Iris pigment epithelial cell (primary cell): ENCODE measurements around the gene GCSAM.
"Not testable (repeated sequence)": the region's sequence is repeated elsewhere in the genome, so short reads cannot be mapped to it uniquely, and the experiment has no call there.

Experiments used
- DNase-seq: peaks from one replicate; pipeline ENCODE4 v3.0.0-alpha.2; 2011; ENCODE audit warnings: low read depth

Gene GCSAM

DNA sequence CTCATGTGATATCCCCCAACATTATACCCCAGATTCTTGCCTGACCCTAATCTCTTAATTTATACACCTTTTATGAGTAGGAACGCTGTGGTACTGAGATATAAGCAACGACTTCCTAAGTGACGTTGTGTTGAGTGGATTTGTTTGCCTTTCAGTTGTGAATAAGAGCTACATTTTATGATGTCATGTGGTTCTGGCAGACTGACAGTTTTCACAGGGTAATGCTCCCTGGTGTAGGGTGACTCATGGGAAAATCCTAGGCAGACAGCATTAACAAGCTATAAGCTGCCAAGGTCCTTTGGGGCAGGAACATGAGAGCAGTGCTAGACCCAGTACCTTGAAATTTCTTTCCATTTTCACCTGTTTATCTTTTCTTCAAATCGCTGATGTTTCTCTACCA lies 35.7 kb downstream of the GCSAM start:
- peak; percentile 100 for DNase-seq

DNA sequence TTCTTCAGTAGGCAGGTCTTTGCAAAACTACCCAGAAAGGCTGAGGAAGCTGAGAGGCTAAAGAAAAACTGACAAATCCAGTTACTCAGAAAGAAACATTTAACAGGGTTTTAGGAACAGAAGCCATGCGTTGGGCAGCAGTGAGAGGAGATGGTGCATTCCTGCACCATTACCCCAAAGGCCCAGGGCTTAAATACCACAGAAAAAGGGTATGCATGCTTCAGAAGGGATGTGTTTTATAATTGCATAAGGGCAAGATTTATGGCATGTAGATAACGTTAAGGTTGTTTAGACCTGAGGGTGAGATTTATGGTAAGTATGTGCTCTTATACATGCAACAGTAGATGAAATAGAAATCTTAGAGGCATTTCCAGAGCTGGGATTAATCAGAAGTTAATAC lies 36.9 kb downstream of the GCSAM start:
- peak; percentile 34 for DNase-seq

DNA sequence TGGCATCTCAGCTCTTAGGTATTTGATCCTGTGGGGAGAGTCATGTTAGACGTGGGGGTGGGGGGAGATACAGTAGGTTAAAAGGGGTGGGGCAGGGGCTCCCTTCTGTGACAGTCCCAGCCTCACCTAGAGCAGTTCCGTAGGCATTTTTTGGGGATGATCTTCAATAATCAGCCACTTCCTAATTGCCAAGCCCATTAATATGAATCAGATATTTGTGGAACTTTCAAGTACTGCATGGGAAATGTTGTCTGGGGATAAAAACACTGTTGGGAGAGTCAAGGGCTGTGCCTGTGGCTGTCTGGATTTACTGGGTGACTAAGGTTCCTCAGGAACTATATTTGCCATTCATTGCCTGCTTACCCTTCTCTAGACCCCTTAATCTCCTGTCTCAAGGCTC lies 37.3 kb downstream of the GCSAM start:
- no peak for DNase-seq

DNA sequence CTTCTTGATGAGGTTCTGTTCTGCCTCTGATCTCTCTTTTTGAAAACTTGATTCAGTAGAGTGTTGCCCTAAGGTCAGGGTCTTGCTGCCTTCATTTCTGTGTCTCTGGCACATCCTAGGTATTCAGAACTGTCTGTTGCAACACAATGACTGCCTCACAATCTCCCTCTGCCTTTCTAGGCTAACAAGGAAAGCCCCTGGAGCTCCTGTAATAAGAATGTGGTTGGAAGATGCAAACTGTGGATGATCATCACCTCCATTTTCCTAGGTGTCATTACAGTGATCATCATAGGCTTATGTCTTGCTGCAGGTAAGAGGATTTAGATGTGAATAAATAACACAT lies 39.9 kb downstream of the GCSAM start:
- peak; percentile 53 for DNase-seq

DNA sequence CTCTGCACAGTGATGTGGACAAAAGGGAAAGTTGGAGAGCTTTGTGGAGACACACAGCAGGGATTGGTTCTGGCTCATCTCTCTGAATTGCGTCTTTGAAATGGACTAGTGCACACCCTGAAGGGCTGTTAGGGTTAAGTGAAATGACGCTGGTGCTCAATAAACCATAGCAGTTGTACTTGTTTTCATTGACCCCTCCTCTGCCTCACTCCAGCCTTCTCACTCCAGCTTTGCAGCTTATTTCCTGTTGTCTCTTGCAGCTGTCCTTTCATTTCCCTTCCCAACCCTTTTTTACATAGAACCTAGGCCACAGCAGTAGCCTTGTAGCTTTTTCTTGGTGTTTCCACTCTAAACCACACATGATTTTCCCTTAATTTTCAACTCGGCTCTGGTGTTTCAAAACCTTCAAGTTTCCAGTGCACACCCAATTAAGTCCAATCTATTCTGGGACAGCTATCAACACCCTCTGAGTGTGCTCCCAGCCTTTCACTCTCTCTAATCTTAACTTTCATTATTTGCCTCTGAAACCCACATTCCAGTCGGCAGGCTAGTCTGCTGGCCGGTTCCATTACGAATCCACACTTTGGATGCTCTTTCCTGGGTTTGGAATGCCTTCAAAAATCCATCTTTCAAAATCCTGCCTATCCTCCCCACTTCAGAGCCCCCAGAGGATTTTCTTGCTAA lies 40.4 kb downstream of the GCSAM start:
- DNase-seq: no peak

DNA sequence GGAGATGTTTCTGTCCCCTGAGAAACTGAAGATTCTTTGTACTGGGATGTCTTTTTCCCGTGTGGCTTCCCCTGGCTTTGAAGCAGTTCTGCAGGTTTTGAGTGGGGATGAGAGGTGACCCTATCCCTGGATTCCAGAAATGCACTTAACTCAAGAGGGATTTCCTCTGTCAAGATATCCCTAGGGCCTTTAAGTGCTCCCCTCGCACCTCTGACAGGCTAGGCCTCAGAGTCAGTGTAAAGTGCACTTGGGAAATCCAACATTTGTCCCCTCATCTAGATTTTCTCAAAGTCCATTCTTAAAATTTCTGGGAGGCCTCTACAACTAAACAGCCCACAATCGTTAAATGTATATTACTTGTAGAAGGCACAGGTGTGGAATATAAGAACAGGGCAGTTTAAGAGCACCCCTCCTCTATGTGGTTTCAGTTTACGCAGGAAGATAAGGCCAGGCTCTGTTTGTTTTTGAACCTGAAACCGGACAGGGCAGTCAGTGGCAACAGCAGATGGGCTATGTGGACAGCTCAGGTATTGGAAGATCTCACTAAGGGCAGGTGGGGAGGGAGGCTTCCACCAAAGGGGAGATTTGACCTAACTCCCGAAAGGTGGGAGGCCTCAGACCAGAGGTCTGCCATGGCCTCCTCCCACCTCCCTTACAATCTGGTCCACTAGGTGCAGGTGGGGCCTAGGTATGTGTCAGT lies 42.0 kb downstream of the GCSAM start:
- no peak for DNase-seq

DNA sequence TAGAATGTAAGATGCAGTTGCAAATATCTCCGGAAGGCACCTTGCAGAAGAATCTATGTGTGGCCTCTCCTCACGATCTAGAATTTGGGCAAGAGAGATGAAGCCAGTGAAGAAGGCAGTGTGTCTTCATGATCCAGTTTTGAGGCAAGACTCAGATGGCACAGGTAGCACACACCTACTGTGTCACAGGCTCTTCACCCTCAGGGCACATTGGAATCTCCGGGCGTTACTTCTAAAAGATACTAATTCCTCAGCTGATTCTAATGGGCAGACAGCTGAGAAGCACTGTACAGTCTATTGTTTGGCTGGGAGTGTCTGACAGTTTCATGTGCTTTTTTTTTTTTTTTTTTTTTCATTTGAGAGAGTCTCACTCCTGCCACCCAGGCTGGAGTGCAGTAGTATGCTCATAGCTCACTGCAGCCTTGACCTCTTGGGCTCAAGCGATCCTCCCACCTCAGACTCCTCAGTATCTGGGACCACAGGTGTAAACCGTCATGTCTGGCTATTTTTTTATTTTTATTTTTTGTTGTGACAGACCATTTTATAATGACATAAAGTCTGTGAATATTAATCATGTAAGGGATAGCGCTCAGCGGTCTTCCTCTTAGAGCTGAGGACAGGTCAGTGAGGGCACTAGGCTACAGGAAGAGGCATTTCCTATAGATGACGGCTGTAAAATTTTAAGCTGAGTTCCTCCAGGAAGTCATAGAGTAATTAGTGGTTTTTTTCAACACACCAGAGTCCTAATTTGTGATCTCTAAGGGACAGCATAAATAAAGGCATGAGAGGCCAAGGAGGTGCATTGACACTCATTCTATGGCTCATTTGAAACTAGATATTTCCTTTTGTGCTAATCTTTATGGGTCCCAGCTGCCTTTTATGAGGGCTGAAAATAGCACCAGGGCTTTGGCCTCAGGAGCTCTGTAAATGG lies 42.8 kb downstream of the GCSAM start:
- no peak for DNase-seq

DNA sequence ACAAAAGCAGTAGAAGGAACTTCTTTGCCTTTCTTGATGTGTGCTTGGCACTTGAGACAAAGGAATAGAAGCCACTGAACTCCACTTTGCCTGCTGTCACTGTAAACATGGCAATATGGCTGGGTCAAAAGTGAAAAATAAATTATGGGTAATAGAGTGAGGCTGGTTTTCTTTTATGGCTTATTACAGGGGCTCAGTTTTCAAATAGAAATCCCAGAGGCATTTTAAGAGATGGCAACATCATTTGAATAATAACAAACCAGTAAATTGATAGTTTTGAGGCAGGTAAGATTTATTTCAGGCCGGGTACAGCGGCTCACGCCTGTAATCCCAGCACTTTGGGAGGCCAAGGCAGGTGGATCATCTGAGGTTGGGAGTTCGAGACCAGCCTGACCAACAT lies 44.1 kb downstream of the GCSAM start:
- no peak for DNase-seq

DNA sequence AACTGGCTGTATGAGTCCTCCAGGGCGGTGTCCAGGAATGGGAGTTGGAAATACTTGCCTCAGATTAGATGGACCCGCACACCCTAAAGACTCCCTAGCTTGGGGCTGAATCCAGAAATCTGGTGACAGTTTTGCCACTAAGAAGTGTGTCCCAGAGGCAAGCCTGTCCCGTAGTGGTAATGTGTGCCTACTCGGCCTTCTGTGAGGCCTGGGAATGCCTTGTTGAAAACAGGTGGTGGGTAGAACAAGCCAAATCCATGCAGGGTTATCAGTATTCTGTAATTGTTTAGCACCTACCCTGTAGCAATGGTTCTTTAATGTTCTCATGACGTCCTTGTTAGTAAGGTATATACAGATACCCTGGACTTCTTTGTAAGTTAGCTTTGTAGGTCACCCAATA lies 45.3 kb downstream of the GCSAM start:
- no peak for DNase-seq

DNA sequence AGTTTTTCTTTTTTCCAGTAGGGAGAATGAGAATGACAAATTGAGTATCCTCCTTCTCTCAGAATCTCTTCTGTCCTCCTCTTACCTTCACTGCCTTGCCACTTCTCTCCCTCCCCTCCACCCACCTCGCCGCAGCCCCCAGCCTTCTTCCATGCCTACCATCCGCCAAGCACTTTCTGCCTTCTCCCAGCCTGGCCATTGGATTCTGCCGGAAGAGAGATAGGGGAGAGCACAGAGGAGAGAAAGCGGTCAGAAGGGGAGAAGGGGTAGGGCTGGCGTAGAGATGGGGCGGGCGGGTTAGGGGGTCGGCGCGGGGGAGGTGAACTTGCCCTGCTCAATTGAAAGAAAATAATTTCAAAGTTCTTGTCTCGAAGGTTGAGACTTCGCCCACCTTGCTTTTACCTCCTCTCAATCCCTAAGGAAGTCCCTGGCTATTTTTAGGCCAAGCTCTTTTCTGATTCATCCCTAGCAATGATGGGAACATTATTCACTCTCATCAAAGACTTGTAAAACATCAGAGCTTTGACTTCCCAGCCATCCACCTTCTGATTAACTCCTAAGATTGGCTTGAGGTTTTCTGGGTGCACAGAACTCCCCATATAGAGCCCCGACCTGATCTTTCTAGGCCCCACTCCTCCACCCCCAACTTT lies 46.0 kb downstream of the GCSAM start:
- peak; percentile 44 for DNase-seq

DNA sequence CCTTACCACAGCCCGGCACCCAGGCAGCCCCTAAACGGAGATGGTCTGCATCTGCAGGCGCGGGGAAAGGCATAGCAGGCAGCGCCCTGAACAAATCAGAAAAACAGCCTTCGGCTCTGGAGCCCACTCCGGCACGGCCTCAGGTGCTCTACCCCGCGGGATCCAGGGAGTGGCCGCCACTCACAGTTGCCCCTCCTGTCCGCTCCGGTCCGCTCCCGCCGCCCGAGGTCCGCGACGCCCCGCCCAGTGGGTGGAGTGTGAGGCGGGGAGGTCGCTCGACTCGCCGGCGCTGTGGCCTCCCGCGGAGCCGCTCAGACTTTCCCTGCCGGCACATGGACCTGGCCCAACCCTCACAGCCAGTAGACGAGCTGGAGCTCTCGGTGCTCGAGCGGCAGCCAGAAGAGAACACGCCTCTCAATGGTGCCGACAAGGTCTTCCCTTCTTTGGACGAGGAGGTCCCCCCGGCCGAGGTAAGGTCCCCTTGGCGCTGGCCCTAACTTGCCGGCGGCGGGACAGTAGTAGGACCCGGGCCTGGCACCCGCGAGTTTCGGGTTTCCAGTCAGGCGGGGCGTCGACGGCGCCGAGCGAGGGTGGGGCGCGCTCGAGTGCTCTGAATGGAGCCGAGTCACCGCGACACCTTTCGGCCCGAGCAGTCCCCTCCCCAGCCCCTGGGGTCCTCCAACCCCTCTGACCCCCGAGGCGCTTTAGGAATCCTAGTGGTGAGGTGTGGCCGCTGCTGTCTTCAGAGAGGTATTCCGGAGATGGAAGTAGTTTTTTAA lies 46.8 kb downstream of the GCSAM start, which contains the start of gene C3orf52:
C3orf52 (plus strand) TSS at position 314 of the 779 bp plus-strand sequence; CDS start at position 333, 19 bp downstream.
- peak; percentile 86 for DNase-seq

DNA sequence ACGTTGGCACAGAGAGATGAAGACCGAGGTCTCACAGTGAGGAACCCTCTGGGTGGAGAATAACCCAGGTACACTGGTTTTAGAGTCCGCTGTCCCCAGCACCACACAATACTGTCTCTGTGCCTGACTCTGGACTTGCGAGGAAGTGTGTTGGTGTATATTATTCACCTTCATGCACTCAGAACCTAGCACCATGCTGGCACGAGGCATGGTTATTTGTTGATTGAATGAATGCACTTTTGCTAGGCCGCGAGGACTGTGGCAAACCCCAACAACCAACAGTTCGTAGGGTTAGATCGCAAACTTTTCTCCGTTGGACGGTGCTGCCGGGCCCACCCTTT lies 47.3 kb downstream of the GCSAM start:
- DNase-seq: no peak

DNA sequence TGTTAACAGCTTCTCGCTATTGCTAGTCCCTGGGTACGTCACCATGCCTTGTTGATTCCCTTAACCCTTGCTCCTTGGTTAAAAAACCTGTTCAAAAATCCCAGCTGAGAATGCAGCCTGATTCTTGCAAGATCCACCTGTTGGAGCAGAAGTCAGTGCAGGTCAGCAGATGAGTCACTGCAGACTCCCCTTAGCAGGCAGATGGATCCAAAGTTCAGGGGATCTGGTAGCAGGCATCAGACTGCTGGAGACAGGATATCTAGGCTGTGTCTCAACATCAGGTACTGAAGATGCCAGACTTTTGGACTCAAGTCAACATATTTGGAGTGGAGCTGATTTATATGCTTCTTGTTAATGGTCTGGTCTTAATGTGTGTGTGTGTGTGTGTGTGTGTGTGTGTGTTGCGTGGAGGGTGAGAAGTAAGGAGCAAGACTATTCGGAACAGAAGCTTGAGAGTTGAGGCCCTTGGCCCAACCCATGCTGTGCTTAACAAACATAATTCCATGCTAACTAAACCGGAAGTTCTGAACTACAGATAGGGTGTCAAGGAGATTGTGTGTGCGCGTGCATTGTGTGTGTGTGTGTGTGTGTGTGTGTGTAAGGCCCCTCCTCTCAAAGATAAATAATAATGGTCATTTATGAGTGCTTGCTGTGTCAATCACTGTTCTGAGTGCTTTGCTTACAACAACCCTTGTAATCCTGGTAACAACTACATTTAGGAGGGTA lies 47.9 kb downstream of the GCSAM start:
- no peak for DNase-seq

DNA sequence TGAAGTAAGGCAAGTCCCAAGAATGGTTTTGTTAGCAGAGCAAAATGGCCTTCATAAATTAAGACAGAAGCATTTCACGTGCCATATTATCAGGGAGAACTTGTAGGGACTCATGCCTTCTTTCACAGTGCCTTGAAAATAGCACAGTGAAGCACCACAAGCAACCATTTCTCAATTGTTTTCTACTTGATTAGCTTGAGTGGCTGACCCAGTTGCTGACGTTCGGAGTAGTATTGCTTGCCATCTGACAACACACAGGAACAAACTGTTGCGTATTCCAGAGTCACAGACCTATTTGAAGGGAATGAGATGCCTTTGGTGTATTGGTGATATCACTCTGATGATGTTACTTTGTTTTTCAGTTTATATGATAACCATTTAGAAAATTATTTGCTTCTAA lies 49.8 kb downstream of the GCSAM start:
- no peak for DNase-seq

DNA sequence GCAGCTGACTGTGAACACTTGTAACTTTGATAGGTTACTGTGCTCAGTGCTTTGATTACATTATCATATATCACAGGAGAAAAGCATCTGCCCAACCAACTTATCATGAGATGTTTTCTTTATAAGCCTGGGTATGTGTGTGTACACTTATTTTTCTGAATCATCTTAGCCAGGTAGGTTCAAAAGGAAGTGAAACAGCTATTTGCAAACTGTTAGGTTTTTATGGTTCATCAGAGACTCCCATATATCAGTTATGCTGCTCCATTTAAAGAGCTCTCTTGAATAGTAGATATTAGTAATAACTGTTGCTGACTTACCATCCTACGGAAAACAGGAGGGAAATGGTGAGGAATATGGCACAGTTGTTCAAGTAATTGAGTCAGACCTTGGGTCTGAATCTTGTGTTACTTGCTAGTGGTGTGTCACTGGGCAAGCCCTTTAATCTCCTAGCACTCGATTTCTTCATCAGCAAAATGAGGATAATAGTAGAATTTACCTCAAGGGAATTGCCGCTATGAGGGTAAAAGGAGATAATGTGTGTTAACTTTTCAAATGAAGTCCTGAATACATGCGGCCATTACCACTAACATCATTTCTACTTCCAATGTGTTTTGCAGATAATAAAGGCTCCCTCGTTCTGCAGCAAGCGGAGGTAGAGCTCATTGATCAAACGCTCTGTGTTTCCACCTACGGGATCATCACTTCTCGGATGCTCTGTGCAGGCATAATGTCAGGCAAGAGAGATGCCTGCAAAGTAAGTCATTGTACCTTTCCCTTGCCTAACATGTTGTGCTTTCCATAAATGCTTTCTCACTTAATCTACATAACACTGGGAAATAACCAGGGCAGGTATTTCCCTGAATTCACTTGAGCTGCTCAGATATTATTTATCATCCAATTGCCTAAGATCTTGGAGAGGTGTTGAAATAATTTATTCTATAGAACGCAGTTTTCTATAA lies 54.6 kb downstream of the GCSAM start:
- DNase-seq: no peak

DNA sequence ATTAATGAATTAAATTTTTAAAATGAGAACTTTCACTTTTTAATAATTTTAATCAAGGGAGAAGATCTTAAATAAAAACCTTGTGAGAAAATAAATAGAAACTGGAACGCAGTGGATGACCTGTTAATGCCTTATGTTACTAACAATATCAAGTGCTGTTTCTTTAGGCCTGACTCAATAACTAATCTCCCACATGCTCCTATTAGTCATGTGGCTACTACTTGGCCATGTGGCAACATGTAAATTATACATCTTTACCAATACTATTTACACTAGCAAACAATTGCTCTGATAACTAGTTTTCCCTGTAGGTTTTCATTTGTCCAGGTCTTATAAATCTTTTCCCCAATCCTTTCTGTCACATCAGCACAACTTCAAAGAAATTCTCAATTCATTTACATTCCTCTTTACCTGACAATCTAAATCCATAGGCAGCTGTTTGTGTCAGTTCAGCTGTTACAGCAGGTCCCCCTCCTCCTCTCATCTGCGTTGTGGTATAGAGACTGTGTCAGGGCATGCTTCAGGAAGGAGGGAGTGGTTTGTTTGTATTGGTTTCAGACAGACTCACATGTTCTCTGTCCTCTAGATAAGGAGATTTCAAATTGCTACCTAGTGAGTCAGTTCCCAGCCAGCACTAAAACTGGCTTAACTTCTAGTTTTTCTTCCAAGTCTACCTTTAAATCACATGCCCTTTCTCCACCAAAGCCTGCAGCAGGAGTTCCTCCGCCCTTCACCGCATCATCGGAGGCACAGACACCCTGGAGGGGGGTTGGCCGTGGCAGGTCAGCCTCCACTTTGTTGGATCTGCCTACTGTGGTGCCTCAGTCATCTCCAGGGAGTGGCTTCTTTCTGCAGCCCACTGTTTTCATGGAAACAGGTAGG lies 58.2 kb downstream of the GCSAM start:
- peak; percentile 98 for DNase-seq

DNA sequence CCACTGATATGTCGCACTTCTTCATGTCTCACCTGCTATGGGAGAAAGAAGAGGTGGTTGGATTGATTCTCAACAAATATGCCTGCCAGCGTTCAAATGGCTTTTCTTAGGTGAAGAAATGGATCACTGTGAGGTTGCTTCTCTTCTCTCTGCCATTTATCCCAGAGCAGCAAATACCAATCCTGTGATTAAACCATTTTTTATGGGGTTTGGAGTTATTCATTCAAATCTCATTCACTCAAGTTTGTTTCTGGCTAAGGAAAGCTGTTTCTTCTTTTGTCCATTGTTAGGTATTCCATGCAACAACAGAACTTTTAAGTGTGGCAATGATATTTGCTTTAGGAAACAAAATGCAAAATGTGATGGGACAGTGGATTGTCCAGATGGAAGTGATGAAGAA lies 59.0 kb downstream of the GCSAM start:
- peak; percentile 29 for DNase-seq

DNA sequence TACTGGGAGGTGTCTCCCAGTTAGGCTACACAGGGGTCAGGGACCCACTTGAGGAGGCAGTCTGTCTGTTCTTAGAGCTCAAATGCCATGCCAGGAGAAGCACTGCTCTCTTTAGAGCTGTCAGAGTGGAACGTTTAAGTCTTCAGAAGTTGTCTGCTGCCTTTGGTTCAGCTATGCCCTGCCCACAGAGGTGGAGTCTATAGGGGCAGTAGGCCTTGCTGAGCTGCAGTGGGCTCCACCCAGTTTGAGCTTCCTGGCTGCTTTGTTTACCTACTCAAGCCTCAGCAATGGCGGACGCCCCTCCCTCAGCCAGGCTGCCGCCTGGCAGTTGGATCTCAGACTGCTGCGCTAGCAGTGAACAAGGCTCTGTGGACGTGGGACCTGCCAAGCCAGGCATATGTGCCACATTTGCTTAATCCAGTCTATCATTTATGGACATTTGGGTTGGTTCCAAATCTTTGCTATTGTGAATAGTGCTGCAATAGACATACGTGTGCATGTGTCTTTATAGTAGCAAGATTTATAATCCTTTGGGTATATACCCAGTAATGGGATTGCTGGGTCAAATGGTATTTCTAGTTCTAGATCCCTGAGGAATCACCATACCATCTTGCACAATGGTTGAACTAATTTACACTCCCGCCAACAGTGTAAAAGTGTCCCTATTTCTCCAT lies 60.5 kb downstream of the GCSAM start:
- DNase-seq: not testable (repeated sequence)
